ENCODE data around the gene PRTN3.

GRCh38 chr19:897442-898039 is 56.7 kb downstream of the PRTN3 start:
- TF ChIP-seq POLR2AphosphoS5 (IDR thresholded peaks at IDR 0.05) (no peak), CTCF (IDR thresholded peaks at IDR 0.05) (no peak), POLR2A (IDR thresholded peaks at IDR 0.05) (no peak), EP300 (IDR thresholded peaks at IDR 0.05) (no peak)

Measured in upper lobe of left lung (tissue), 4 donors.